Ishikawa (cell line): ENCODE measurements around the gene UCK1.

Experiments
- CREB1 ChIP-seq: IDR thresholded peaks from 2 replicates; pipeline ENCODE4 v1.6.1; 2012; ENCODE audit warnings: low read depth
- EP300 ChIP-seq: IDR thresholded peaks from 2 replicates; pipeline ENCODE4 v1.6.1; 2012; ENCODE audit warnings: borderline replicate concordance
- FOXM1 ChIP-seq: IDR thresholded peaks from 2 replicates; pipeline ENCODE4 v1.6.1; 2012; ENCODE audit warnings: low read depth, borderline replicate concordance
- RAD21 ChIP-seq: IDR thresholded peaks from 2 replicates; pipeline ENCODE4 v1.6.1; 2012; ENCODE audit warnings: low read depth
- TAF1 ChIP-seq: IDR thresholded peaks from 2 replicates; pipeline ENCODE4 v1.6.1; 2012; ENCODE audit warnings: low read depth, mild to moderate bottlenecking
- TCF12 ChIP-seq: IDR thresholded peaks from 2 replicates; pipeline ENCODE4 v1.6.1; 2012; ENCODE audit warnings: low read depth
- TEAD4 ChIP-seq: IDR thresholded peaks from 2 replicates; pipeline ENCODE4 v1.6.1; 2012
- YY1 ChIP-seq: IDR thresholded peaks from 2 replicates; pipeline ENCODE4 v1.6.1; 2012; ENCODE audit warnings: low read depth
- ZBTB7A ChIP-seq: IDR thresholded peaks from 2 replicates; pipeline ENCODE4 v1.6.1; 2012; ENCODE audit warnings: low read depth
- TF ChIP-seq, protein P1 (sequence below): IDR thresholded peaks from 2 replicates; pipeline ENCODE4 v1.6.1; 2012
- TF ChIP-seq, protein P2 (sequence below): IDR thresholded peaks from 2 replicates; pipeline ENCODE4 v1.6.1; 2012; ENCODE audit warnings: low read depth, mild to moderate bottlenecking

DNA sequence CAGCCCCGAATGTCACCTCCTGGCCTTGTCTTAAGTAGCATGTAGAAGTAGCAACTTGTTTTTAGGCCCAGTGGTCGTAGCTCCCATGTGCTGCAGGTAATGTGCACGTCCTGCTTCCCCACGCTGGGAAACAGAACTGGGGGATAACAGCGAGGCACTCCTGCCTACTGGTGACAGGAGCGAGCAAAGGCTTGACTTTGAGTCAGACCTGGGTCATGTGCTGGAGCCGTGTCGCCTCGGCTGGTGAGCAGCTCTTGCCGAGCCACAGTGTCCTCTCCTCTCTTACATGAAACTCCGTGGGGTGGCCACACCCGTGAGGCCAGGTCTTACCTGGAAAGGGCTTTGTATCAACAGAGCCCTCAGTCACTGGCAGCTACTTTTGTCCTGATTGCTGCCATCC, 45.9 kb downstream of the UCK1 start:
- TF ChIP-seq TEAD4 (no peak), EP300 (no peak), YY1 (no peak), CREB1 (no peak), TAF1 (no peak), TCF12 (no peak), ZBTB7A (no peak), FOXM1 (no peak), RAD21 (no peak)
- TF ChIP-seq, protein P1, sequence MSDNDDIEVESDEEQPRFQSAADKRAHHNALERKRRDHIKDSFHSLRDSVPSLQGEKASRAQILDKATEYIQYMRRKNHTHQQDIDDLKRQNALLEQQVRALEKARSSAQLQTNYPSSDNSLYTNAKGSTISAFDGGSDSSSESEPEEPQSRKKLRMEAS: no peak
- TF ChIP-seq, protein P2, sequence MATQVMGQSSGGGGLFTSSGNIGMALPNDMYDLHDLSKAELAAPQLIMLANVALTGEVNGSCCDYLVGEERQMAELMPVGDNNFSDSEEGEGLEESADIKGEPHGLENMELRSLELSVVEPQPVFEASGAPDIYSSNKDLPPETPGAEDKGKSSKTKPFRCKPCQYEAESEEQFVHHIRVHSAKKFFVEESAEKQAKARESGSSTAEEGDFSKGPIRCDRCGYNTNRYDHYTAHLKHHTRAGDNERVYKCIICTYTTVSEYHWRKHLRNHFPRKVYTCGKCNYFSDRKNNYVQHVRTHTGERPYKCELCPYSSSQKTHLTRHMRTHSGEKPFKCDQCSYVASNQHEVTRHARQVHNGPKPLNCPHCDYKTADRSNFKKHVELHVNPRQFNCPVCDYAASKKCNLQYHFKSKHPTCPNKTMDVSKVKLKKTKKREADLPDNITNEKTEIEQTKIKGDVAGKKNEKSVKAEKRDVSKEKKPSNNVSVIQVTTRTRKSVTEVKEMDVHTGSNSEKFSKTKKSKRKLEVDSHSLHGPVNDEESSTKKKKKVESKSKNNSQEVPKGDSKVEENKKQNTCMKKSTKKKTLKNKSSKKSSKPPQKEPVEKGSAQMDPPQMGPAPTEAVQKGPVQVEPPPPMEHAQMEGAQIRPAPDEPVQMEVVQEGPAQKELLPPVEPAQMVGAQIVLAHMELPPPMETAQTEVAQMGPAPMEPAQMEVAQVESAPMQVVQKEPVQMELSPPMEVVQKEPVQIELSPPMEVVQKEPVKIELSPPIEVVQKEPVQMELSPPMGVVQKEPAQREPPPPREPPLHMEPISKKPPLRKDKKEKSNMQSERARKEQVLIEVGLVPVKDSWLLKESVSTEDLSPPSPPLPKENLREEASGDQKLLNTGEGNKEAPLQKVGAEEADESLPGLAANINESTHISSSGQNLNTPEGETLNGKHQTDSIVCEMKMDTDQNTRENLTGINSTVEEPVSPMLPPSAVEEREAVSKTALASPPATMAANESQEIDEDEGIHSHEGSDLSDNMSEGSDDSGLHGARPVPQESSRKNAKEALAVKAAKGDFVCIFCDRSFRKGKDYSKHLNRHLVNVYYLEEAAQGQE: no peak
